WTC11 (cell line): ENCODE measurements around the gene SGCA. TPM values are rescaled to one million over a fixed set of nuclear protein-coding genes. Genes with fewer than 3 reads are reported as not detected.

Experiments used
- ATAC-seq: fragments of 200-7000 bp; cut with Tn5 transposase; 2 replicates; pipeline ENCODE4 v1.10.0; 2021; ENCODE audit warnings: mild to moderate bottlenecking, moderate library complexity
- CTCF ChIA-PET: fragments of 300-600 bp; sonication (Branson Sonifier 250); formaldehyde crosslinking; loops from one replicate; lab custom pipeline; 2021; ENCODE audit warnings: antibody characterized with exemption; lab: Charles Lee
- POLR2A ChIA-PET: fragments of 350-600 bp; sonication (Branson Sonifier 250); formaldehyde crosslinking; loops from one replicate; lab custom pipeline; 2021; ENCODE audit warnings: antibody characterized with exemption; lab: Charles Lee
- DNase-seq: peaks from one replicate; pipeline ENCODE4 v3.0.0; 2021; ENCODE audit warnings: low spot score
- H3K27ac Mint-ChIP-seq: 2 replicates; pipeline ENCODE4 v1.8.0; 2021; ENCODE audit warnings: mixed read lengths
- H3K27me3 Mint-ChIP-seq: 2 replicates; pipeline ENCODE4 v1.8.0; 2021; ENCODE audit warnings: low read depth, mild to moderate bottlenecking, moderate library complexity, mixed read lengths
- H3K36me3 Mint-ChIP-seq: 2 replicates; pipeline ENCODE4 v1.8.0; 2021; ENCODE audit warnings: mixed read lengths
- H3K4me1 Mint-ChIP-seq: 2 replicates; pipeline ENCODE4 v1.8.0; 2022; ENCODE audit warnings: mixed read lengths
- H3K4me3 Mint-ChIP-seq: 2 replicates; pipeline ENCODE4 v1.8.0; 2021; ENCODE audit warnings: mild to moderate bottlenecking, moderate library complexity, mixed read lengths
- H3K9me3 Mint-ChIP-seq: 2 replicates; pipeline ENCODE4 v1.8.0; 2021; ENCODE audit warnings: mixed read lengths
- ATF6 ChIP-seq: sonication (generic); formaldehyde crosslinking; IDR thresholded peaks from 2 replicates; pipeline ENCODE4 v1.8.1; 2023; ENCODE audit warnings: mild to moderate bottlenecking, missing genetic modification reagents
- CBFB ChIP-seq: sonication (generic); formaldehyde crosslinking; IDR thresholded peaks from 2 replicates; pipeline ENCODE4 v1.8.1; 2022; ENCODE audit warnings: mild to moderate bottlenecking, low read depth, missing genetic modification reagents
- ETV6 ChIP-seq: sonication (generic); formaldehyde crosslinking; IDR thresholded peaks from 2 replicates; pipeline ENCODE4 v1.8.1; 2022; ENCODE audit warnings: mild to moderate bottlenecking, missing genetic modification reagents
- HMGXB4 ChIP-seq: sonication (generic); formaldehyde crosslinking; IDR thresholded peaks from 2 replicates; pipeline ENCODE4 v1.8.1; 2023; ENCODE audit warnings: mild to moderate bottlenecking, moderate library complexity, missing genetic modification reagents
- KAT7 ChIP-seq: sonication (generic); formaldehyde crosslinking; IDR thresholded peaks from 2 replicates; pipeline ENCODE4 v1.8.1; 2023; ENCODE audit warnings: missing genetic modification reagents, mild to moderate bottlenecking, borderline replicate concordance
- MAX ChIP-seq: sonication (generic); formaldehyde crosslinking; IDR thresholded peaks from 2 replicates; pipeline ENCODE4 v1.8.0; 2022; ENCODE audit warnings: mild to moderate bottlenecking, missing genetic modification reagents
- MXD4 ChIP-seq: fragments of 250-450 bp; sonication (Bioruptor Pico); IDR thresholded peaks from 2 replicates; pipeline ENCODE4 v1.8.0; 2021; ENCODE audit warnings: mild to moderate bottlenecking, moderate library complexity, borderline replicate concordance
- NFATC4 ChIP-seq: fragments of 250-450 bp; sonication (Bioruptor Pico); IDR thresholded peaks from 2 replicates; pipeline ENCODE4 v1.9.0; 2021; ENCODE audit warnings: mild to moderate bottlenecking
- NFYB ChIP-seq: sonication (generic); formaldehyde crosslinking; conservative IDR thresholded peaks from 2 replicates; pipeline ENCODE4 v1.8.0; 2022; ENCODE audit warnings: low read depth, missing genetic modification reagents
- RORB ChIP-seq: fragments of 250-450 bp; sonication (Bioruptor Pico); IDR thresholded peaks from 2 replicates; pipeline ENCODE4 v1.9.0; 2021; ENCODE audit warnings: mild to moderate bottlenecking
- USF1 ChIP-seq: sonication (generic); formaldehyde crosslinking; IDR thresholded peaks from 2 replicates; pipeline ENCODE4 v1.8.0; 2022; ENCODE audit warnings: mild to moderate bottlenecking, missing genetic modification reagents
- USF2 ChIP-seq: sonication (generic); formaldehyde crosslinking; IDR thresholded peaks from 2 replicates; pipeline ENCODE4 v1.8.1; 2023; ENCODE audit warnings: mild to moderate bottlenecking, missing genetic modification reagents, moderate library complexity
- ZNF396 ChIP-seq: fragments of 250-450 bp; sonication (Bioruptor Pico); IDR thresholded peaks from 2 replicates; pipeline ENCODE4 v1.8.0; 2021; ENCODE audit warnings: mild to moderate bottlenecking, moderate library complexity, borderline replicate concordance
- ZNF423 ChIP-seq: fragments of 250-450 bp; sonication (Bioruptor Pico); IDR thresholded peaks from 2 replicates; pipeline ENCODE4 v2.1.2; 2022; ENCODE audit warnings: mild to moderate bottlenecking, moderate library complexity
- total RNA-seq: library from RNA; stranded (reverse); gene quantifications from 3 replicates; pipeline ENCODE4 v1.2.3, GENCODE V29; 2021
- TF ChIP-seq, protein P1 (sequence below): sonication (generic); formaldehyde crosslinking; IDR thresholded peaks from 2 replicates; pipeline ENCODE4 v1.8.1; 2022; ENCODE audit warnings: missing genetic modification reagents, borderline replicate concordance
- TF ChIP-seq, protein P2 (sequence below): sonication (generic); formaldehyde crosslinking; conservative IDR thresholded peaks from 2 replicates; pipeline ENCODE4 v1.8.1; 2022; ENCODE audit warnings: mild to moderate bottlenecking, missing genetic modification reagents

The SGCA gene
- total RNA-seq, 1 experiment from 2014 or later = 1.0 TPM

GRCh38 chr17:50206604-50207293 is 40.9 kb downstream of the SGCA start:
- no peaks in the 10 kb centered on the region for H3K9me3 Mint-ChIP-seq
- CTCF ChIA-PET = interaction anchor here (0.6 to 15.3 kb wide), 9 partner anchors 10 to 191 kb away, joined by 3 to 514 read pairs (median 6); partner anchors contain the start of genes LRRC59 and TMEM92
- H3K27ac Mint-ChIP-seq = no peak overlapping the region
- DNase-seq = peak; percentile 81
- ATAC-seq = peak; percentile 54
- H3K36me3 Mint-ChIP-seq = no peaks in the 10 kb centered on the region
- POLR2A ChIA-PET = interaction anchor here (1.6 kb wide), 1 partner anchor 68 kb away, joined by 8 read pairs; the partner anchor contains the start of gene TMEM92
- H3K4me3 Mint-ChIP-seq = peak overlapping the region; percentile 51
- no peak for TF ChIP-seq KAT7
- no peak for TF ChIP-seq ZNF423 (CRISPR knock-in tag)
- TF ChIP-seq ATF6 = no peak
- TF ChIP-seq MAX (CRISPR knock-in tag) = peak; percentile 46; the same call in 1 of the 2 replicates
- TF ChIP-seq HMGXB4 (CRISPR knock-in tag) = no peak
- TF ChIP-seq, protein P1, sequence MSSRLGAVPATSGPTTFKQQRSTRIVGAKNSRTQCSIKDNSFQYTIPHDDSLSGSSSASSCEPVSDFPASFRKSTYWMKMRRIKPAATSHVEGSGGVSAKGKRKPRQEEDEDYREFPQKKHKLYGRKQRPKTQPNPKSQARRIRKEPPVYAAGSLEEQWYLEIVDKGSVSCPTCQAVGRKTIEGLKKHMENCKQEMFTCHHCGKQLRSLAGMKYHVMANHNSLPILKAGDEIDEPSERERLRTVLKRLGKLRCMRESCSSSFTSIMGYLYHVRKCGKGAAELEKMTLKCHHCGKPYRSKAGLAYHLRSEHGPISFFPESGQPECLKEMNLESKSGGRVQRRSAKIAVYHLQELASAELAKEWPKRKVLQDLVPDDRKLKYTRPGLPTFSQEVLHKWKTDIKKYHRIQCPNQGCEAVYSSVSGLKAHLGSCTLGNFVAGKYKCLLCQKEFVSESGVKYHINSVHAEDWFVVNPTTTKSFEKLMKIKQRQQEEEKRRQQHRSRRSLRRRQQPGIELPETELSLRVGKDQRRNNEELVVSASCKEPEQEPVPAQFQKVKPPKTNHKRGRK (CRISPR knock-in tag) = peak; percentile 87
- no peak for TF ChIP-seq RORB (CRISPR knock-in tag)
- TF ChIP-seq MXD4 (CRISPR knock-in tag) = no peak
- peaks cover 66% of the 10 kb centered on the region for H3K4me1 Mint-ChIP-seq
- peaks cover 59% of the 10 kb centered on the region for H3K27me3 Mint-ChIP-seq

GRCh38 chr17:50207315-50207714 is 41.5 kb downstream of the SGCA start:
- DNase-seq (peak; percentile 6), ATAC-seq (no peak)
- Mint-ChIP-seq H3K4me1 (peaks cover 69% of the 10 kb centered on the region), H3K9me3 (no peaks in the 10 kb centered on the region), H3K4me3 (no peak overlapping the region), H3K27ac (peak overlapping the region; percentile 52; the same call in 1 of the 2 replicates), H3K27me3 (peaks cover 53% of the 10 kb centered on the region), H3K36me3 (no peaks in the 10 kb centered on the region)
- TF ChIP-seq CBFB (CRISPR knock-in tag) = no peak
- TF ChIP-seq USF2 (CRISPR knock-in tag) = peak; percentile 41
- ChIA-PET CTCF (interaction anchor here (1.1 to 15.3 kb wide), 8 partner anchors 9 to 190 kb away, joined by 3 to 514 read pairs (median 6); partner anchors contain the start of genes LRRC59 and TMEM92), POLR2A (interaction anchor here (1.6 kb wide), 1 partner anchor 67 kb away, joined by 8 read pairs; the partner anchor contains the start of gene TMEM92)

GRCh38 chr17:50207792-50208567 is 42.2 kb downstream of the SGCA start:
- Mint-ChIP-seq H3K4me1 (peaks cover 75% of the 10 kb centered on the region), H3K27me3 (peaks cover 47% of the 10 kb centered on the region), H3K4me3 (no peak overlapping the region)
- POLR2A ChIA-PET = interaction anchor here (1.6 kb wide), 1 partner anchor 66 kb away, joined by 8 read pairs; the partner anchor contains the start of gene TMEM92
- DNase-seq = peak; percentile 34
- TF ChIP-seq ZNF396 (CRISPR knock-in tag) (no peak), NFATC4 (CRISPR knock-in tag) (no peak), USF1 (CRISPR knock-in tag) (no peak), NFYB (CRISPR knock-in tag) (no peak), ETV6 (CRISPR knock-in tag) (no peak), CBFB (CRISPR knock-in tag) (no peak)
- TF ChIP-seq, protein P2, sequence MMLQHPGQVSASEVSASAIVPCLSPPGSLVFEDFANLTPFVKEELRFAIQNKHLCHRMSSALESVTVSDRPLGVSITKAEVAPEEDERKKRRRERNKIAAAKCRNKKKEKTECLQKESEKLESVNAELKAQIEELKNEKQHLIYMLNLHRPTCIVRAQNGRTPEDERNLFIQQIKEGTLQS = no peak
- TF ChIP-seq, protein P1 (CRISPR knock-in tag) = no peak
- TF ChIP-seq, all 79 proteins: peak for 0
- Mint-ChIP-seq H3K9me3 (no peaks in the 10 kb centered on the region), H3K27ac (peak overlapping the region; percentile 52), H3K36me3 (no peaks in the 10 kb centered on the region)
- CTCF ChIA-PET = interaction anchor here (1.1 to 15.3 kb wide), 9 partner anchors 7 to 190 kb away, joined by 3 to 514 read pairs (median 6); partner anchors contain the start of genes COL1A1, LRRC59 and TMEM92
- peak; percentile 27 for ATAC-seq
